GM19463 (cell line): ENCODE measurements around the gene CASD1.

Source experiments
- ATAC-seq: cut with Tn5 transposase; IDR thresholded peaks from one replicate; pipeline ENCODE4 v1.9.1; 2021; ENCODE audit warnings: mild to moderate bottlenecking, moderate library complexity; ENCODE audit not compliant: unreplicated experiment

The CASD1 gene

GRCh38 chr7:94509264-94509886, at the start of gene CASD1:
CASD1 (plus strand) TSS chr7:94509809; CDS start chr7:94510085, 276 bp downstream.
- ATAC-seq: peak; percentile 50

GRCh38 chr7:94466516-94466915, 43.1 kb upstream of the CASD1 start:
- ATAC-seq: no peak

GRCh38 chr7:94471604-94472003, 38.0 kb upstream of the CASD1 start:
- no peak for ATAC-seq

- no peak for ATAC-seq
Measured at GRCh38 chr7:94472608-94473007, 37.0 kb upstream of the CASD1 start.

- ATAC-seq: no peak
Measured at GRCh38 chr7:94476251-94476840, 33.3 kb upstream of the CASD1 start.

- ATAC-seq: no peak
Measured at GRCh38 chr7:94477878-94478277, 31.7 kb upstream of the CASD1 start.

GRCh38 chr7:94478648-94479214, 30.9 kb upstream of the CASD1 start:
- no peak for ATAC-seq

- no peak for ATAC-seq
Measured at GRCh38 chr7:94481279-94481678, 28.3 kb upstream of the CASD1 start.

- ATAC-seq: no peak
Measured at GRCh38 chr7:94482796-94483195, 26.8 kb upstream of the CASD1 start.

GRCh38 chr7:94483843-94484242, 25.8 kb upstream of the CASD1 start:
- ATAC-seq: no peak

- ATAC-seq: no peak
Measured at GRCh38 chr7:94486216-94486615, 23.4 kb upstream of the CASD1 start.

- no peak for ATAC-seq
Measured at GRCh38 chr7:94491410-94491809, 18.2 kb upstream of the CASD1 start.

- ATAC-seq: peak; percentile 99
Measured at GRCh38 chr7:94492601-94493000, 17.0 kb upstream of the CASD1 start.

GRCh38 chr7:94497874-94498670, 11.5 kb upstream of the CASD1 start:
- no peak for ATAC-seq

- ATAC-seq: no peak
Measured at GRCh38 chr7:94498918-94499317, 10.7 kb upstream of the CASD1 start.

- ATAC-seq: no peak
Measured at GRCh38 chr7:94507462-94507861, 2.1 kb upstream of the CASD1 start.

GRCh38 chr7:94507962-94508361, 1.6 kb upstream of the CASD1 start:
- no peak for ATAC-seq

GRCh38 chr7:94509887-94510581, 425 bp downstream of the CASD1 start:
- peak; percentile 64 for ATAC-seq

GRCh38 chr7:94510582-94511496, 1.2 kb downstream of the CASD1 start:
- peak; percentile 12 for ATAC-seq

- ATAC-seq: no peak
Measured at GRCh38 chr7:94511718-94512117, 2.1 kb downstream of the CASD1 start.
